RWPE1 (cell line): ENCODE measurements around the gene PAQR3.
"Not testable (repeated sequence)": the region's sequence is repeated elsewhere in the genome, so short reads cannot be mapped to it uniquely, and the experiment has no call there.

Source experiments
- CTCF ChIA-PET: fragments of 350-600 bp; sonication (Branson Sonifier 250); formaldehyde crosslinking; extraction: SDS; loops from one replicate; lab custom pipeline; 2021; lab: Yijun Ruan, JAX
- POLR2A ChIA-PET: fragments of 400-600 bp; formaldehyde crosslinking; extraction: SDS; loops from one replicate; lab custom pipeline; 2020; ENCODE audit warnings: antibody characterized with exemption; ENCODE audit not compliant: low non-redundant PET; lab: Yijun Ruan, JAX
- DNase-seq: peaks from one replicate; pipeline ENCODE4 v3.0.0; 2012; ENCODE audit warnings: low spot score
- H3K27ac ChIP-seq: fragments of 450-650 bp; 2 replicates; pipeline ENCODE4 v1.5.1; 2017
- TF ChIP-seq, protein P1 (sequence below): fragments of 450-650 bp; conservative IDR thresholded peaks from 2 replicates; pipeline ENCODE4 v1.5.1; 2017; ENCODE audit warnings: low read depth, mild to moderate bottlenecking

Gene PAQR3

DNA sequence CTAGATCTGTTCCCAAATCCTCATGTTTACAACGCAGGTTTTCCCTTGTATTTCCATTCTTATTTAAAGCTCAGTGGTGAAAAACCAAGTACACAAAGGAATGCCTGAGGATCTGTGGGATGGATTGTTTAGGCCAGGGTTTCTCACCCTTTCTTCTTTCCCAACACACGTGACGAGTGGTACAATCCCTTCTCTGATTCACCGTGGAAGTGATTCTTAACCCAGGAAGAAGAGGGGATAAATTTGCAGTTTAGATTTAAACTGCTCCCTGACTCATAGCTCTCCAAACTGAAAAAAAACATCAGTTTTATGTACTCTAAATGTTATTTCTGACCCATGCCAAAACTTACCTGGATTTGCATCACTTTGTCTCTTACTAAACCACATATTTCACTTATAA is 17.0 kb downstream of the PAQR3 start:
- TF ChIP-seq, protein P1, sequence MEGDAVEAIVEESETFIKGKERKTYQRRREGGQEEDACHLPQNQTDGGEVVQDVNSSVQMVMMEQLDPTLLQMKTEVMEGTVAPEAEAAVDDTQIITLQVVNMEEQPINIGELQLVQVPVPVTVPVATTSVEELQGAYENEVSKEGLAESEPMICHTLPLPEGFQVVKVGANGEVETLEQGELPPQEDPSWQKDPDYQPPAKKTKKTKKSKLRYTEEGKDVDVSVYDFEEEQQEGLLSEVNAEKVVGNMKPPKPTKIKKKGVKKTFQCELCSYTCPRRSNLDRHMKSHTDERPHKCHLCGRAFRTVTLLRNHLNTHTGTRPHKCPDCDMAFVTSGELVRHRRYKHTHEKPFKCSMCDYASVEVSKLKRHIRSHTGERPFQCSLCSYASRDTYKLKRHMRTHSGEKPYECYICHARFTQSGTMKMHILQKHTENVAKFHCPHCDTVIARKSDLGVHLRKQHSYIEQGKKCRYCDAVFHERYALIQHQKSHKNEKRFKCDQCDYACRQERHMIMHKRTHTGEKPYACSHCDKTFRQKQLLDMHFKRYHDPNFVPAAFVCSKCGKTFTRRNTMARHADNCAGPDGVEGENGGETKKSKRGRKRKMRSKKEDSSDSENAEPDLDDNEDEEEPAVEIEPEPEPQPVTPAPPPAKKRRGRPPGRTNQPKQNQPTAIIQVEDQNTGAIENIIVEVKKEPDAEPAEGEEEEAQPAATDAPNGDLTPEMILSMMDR: no peak
- ChIA-PET POLR2A (no interaction called here), CTCF (interaction anchor here (1.0 kb wide), 1 partner anchor 17 kb away, joined by 4 read pairs; the partner anchor contains the start of gene PAQR3)
- DNase-seq: no peak
- H3K27ac ChIP-seq: no peak overlapping the region

DNA sequence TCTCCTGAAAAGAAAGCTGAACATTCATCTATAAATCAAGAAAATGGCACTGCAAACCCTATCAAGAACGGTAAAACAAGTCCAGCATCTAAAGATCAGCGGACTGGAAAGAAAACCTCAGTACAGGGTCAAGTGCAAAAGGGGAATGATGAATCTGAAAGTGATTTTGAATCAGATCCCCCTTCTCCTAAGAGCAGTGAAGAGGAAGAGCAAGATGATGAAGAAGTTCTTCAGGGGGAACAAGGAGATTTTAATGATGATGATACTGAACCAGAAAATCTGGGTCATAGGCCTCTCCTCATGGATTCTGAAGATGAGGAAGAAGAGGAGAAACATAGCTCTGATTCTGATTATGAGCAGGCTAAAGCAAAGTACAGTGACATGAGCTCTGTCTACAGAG is 28.6 kb downstream of the PAQR3 start:
- H3K27ac ChIP-seq: no peak overlapping the region
- POLR2A ChIA-PET: no interaction called here
- no peak for DNase-seq
- TF ChIP-seq, protein P1: no peak
- CTCF ChIA-PET: no interaction called here

DNA sequence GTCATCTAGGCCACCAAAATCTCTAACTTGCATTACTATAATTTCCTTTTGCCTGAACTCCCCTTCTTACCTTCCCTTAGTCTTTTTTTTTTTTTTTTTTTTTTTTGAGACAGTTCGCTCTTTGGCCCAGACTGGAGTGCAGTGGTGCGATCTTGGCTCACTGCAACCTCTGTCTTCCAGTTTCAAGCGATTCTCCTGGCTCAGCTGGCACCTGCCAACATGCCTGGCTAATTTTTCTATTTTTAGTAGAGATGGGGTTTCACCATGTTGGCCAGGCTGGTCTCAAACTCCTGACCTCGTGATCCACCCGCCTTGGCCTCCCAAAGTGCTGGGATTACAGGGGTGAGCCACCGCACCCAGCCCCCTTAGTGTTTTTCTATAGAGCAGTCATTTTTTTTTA is 30.3 kb downstream of the PAQR3 start:
- CTCF ChIA-PET, DNase-seq, H3K27ac ChIP-seq, POLR2A ChIA-PET: not testable (repeated sequence)

DNA sequence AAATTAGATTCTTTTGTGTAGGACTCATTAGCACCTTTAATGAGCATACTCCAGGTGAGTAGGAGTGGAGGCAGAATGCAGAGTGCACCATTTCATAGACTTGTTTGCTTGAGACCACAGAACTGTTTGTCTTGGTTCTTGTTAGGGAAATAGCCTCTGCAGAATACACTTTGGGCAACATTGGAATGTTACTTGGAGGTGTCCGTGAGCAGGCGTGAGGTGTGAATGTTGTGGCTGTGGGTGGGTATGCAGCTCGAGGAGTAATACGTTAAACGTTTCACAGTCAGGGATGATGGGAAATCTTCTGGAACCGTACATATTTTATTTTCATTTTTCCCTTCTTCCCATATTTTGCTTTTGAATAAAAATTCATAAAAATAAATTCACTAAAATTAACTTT is 31.6 kb downstream of the PAQR3 start:
- ChIA-PET CTCF (no interaction called here), POLR2A (no interaction called here)
- H3K27ac ChIP-seq: no peak overlapping the region
- TF ChIP-seq, protein P1: no peak
- DNase-seq: no peak

DNA sequence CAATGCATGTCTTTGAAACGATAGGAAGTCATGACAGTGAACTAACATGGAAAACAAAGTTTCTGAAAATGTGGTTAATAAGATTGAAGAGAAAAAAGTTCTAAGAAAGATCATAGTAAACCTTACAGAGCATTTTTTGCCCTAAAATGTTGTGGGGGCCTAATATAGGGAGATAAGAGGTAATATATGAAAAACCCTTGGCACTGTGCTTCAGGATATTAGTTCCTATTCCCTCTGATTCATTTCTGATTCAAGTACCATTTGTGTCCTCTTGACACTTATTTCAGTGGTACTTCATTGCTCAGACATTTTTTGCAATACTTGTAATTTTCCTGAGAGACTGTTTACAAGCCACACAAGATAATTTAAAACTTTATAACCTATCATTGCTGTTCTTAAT is 35.1 kb downstream of the PAQR3 start:
- no peak overlapping the region for H3K27ac ChIP-seq
- CTCF ChIA-PET: interaction anchor here (0.7 kb wide), 1 partner anchor 490 kb away, joined by 4 read pairs; no protein-coding TSS in a partner anchor
- POLR2A ChIA-PET: no interaction called here
- no peak for DNase-seq
- TF ChIP-seq, protein P1: no peak

DNA sequence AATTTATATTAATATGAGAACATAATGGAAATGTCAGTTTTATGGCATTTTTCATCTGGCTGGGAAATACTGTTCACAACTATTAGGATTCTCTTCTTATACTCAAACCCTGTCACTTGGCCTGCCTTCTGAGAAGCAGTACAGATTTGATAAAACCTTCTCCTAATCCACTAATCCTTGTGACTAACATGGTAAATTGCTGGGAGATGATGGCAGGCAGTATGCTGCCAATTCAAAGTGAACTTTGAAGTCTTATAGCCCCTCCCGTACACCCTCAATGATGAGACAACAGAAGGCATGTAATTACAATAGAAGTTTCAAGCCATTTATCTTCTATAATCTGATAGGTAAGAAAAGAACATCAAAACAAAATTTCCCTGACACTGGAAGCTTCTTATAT is 36.9 kb downstream of the PAQR3 start:
- TF ChIP-seq, protein P1: no peak
- ChIA-PET POLR2A (no interaction called here), CTCF (no interaction called here)
- no peak overlapping the region for H3K27ac ChIP-seq
- DNase-seq: no peak

DNA sequence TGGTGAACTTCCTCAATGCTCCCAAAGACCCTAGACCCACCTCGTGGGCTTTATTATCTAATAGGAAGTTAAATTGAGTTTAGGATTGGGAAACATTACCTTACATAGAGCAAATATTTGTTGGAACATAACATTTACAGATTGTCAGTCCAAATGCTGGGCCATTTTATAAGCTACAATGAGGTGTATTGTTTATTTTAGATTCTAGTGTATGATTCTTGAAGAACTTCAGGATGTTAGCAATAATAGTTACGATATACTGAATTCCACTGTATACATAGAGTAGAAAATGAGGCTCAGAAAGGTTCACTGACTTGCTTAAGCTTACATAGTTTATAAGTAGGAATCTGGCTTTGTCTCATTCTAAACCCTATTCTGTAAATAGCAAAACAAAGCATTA is 37.4 kb downstream of the PAQR3 start:
- CTCF ChIA-PET: no interaction called here
- TF ChIP-seq, protein P1: no peak
- POLR2A ChIA-PET: no interaction called here

More for the DNA sequence above, 37.4 kb downstream of the PAQR3 start:
- H3K27ac ChIP-seq: no peak overlapping the region
- no peak for DNase-seq
